Activated T-helper 2 cell treated with anti-CD3 and anti-CD28 coated beads, Interferon-gamma antibody, Interleukin-2, Interleukin-4, amounts not matched to agents 10 μg/mL and 5 μg/mL and 100 μg/mL, durations not matched to agents 14 hours and 24 hours and 36 hours (primary cell): Measurements from ENCODE around the gene CSKMT. TPM values are rescaled to one million over a fixed set of nuclear protein-coding genes. Genes with fewer than 3 reads are reported as not detected.

ENCODE experiments used
- DNase-seq: peaks from one replicate; pipeline ENCODE4 v3.0.0; 2021; ENCODE audit warnings: low spot score
- H3K27ac Mint-ChIP-seq: one replicate; pipeline ENCODE4 v1.8.0; 2021; ENCODE audit warnings: mixed read lengths
- H3K27me3 Mint-ChIP-seq: one replicate; pipeline ENCODE4 v1.8.0; 2021; ENCODE audit warnings: low read depth, mixed read lengths
- H3K36me3 Mint-ChIP-seq: one replicate; pipeline ENCODE4 v1.8.0; 2021; ENCODE audit warnings: low read depth, mixed read lengths
- H3K4me1 Mint-ChIP-seq: one replicate; pipeline ENCODE4 v1.8.0; 2021; ENCODE audit warnings: low read depth, mixed read lengths
- H3K4me3 Mint-ChIP-seq: one replicate; pipeline ENCODE4 v1.8.0; 2021; ENCODE audit warnings: low read depth, mild to moderate bottlenecking, moderate library complexity, mixed read lengths
- H3K9me3 Mint-ChIP-seq: one replicate; pipeline ENCODE4 v1.8.0; 2021; ENCODE audit warnings: mixed read lengths
- intact Hi-C: fragments of 100-400 bp; cut with micrococcal nuclease; formaldehyde crosslinking; loops from one replicate; pipeline ENCODE4 v1.15.1; 2023
- total RNA-seq: library from RNA; stranded (reverse); gene quantifications from 2 replicates; pipeline ENCODE4 v1.2.3, GENCODE V29; 2022

CSKMT gene
- total RNA-seq, 1 donor from 2014 or later, result 47.2 TPM

GRCh38 chr11:62716206-62716605 lies 51.1 kb downstream of the CSKMT start:
- Mint-ChIP-seq H3K27me3 (no peaks in the 10 kb centered on the region), H3K9me3 (no peaks in the 10 kb centered on the region), H3K27ac (peak overlapping the region; percentile 5), H3K4me3 (no peak overlapping the region), H3K36me3 (peaks cover 91% of the 10 kb centered on the region), H3K4me1 (peaks cover 57% of the 10 kb centered on the region)
- no peak for DNase-seq
- intact Hi-C loops, result no loop called here

GRCh38 chr11:62716816-62717215 lies 51.7 kb downstream of the CSKMT start:
- Mint-ChIP-seq H3K4me1 (peaks cover 62% of the 10 kb centered on the region), H3K36me3 (peaks cover 92% of the 10 kb centered on the region)

More at GRCh38 chr11:62716816-62717215, 51.7 kb downstream of the CSKMT start:
- Mint-ChIP-seq H3K27ac (no peak overlapping the region), H3K9me3 (no peaks in the 10 kb centered on the region), H3K4me3 (no peak overlapping the region), H3K27me3 (no peaks in the 10 kb centered on the region)
- no peak for DNase-seq
- intact Hi-C loops, result no loop called here

Other genes with a start within 250 kb of the CSKMT start
- gene SCGB1A1, start 246.3 kb upstream of the CSKMT start, total RNA-seq, result not detected in 2 replicates
- gene AHNAK, start 118.5 kb upstream of the CSKMT start, total RNA-seq, result 105 and 108 TPM in 2 replicates
- gene EEF1G, start 91.4 kb upstream of the CSKMT start, total RNA-seq, result 1,369 and 1,395 TPM in 2 replicates
- gene TUT1, start 73.8 kb upstream of the CSKMT start, total RNA-seq, result 29.9 and 41.7 TPM in 2 replicates
- gene MTA2, start 63.4 kb upstream of the CSKMT start, total RNA-seq, result 201 and 215 TPM in 2 replicates
- gene EML3, start 52.5 kb upstream of the CSKMT start, total RNA-seq, result 144 and 146 TPM in 2 replicates
- 1.4 and 2.8 TPM in 2 replicates for gene ROM1, start 52.1 kb upstream of the CSKMT start, total RNA-seq
- 70.0 and 81.4 TPM in 2 replicates for gene B3GAT3, start 43.3 kb upstream of the CSKMT start, total RNA-seq
- 274 and 279 TPM in 2 replicates for gene GANAB, start 18.7 kb upstream of the CSKMT start, total RNA-seq
- gene INTS5, start 12.0 kb upstream of the CSKMT start, total RNA-seq, result 35.2 and 35.7 TPM in 2 replicates
- gene C11orf98, start 102 bp upstream of the CSKMT start, total RNA-seq, result 118 and 130 TPM in 2 replicates
- gene UQCC3, start 6.4 kb downstream of the CSKMT start, total RNA-seq, result 8.0 and 9.5 TPM in 2 replicates
- 21.4 and 21.7 TPM in 2 replicates for gene LBHD1, start 7.0 kb downstream of the CSKMT start, total RNA-seq
- gene UBXN1, start 13.8 kb downstream of the CSKMT start, total RNA-seq, result 119 and 127 TPM in 2 replicates
- 0.18 and 0.23 TPM in 2 replicates for gene LRRN4CL, start 24.2 kb downstream of the CSKMT start, total RNA-seq
- gene BSCL2, start 42.1 kb downstream of the CSKMT start, total RNA-seq, result 28.7 and 32.8 TPM in 2 replicates
- not detected in 2 replicates for gene GNG3, start 42.4 kb downstream of the CSKMT start, total RNA-seq
- gene HNRNPUL2, start 62.1 kb downstream of the CSKMT start, total RNA-seq, result 62.6 and 63.5 TPM in 2 replicates
- 35.4 and 39.4 TPM in 2 replicates for gene TTC9C, start 63.2 kb downstream of the CSKMT start, total RNA-seq
- 7.3 and 9.3 TPM in 2 replicates for gene ZBTB3, start 88.8 kb downstream of the CSKMT start, total RNA-seq
- 122 and 128 TPM in 2 replicates for gene POLR2G, start 96.3 kb downstream of the CSKMT start, total RNA-seq
- gene TAF6L, start 106.1 kb downstream of the CSKMT start, total RNA-seq, result 17.6 and 21.0 TPM in 2 replicates
- 34.6 and 35.9 TPM in 2 replicates for gene TMEM179B, start 122.1 kb downstream of the CSKMT start, total RNA-seq
- 13.4 and 14.0 TPM in 2 replicates for gene TMEM223, start 126.7 kb downstream of the CSKMT start, total RNA-seq
- gene NXF1, start 140.1 kb downstream of the CSKMT start, total RNA-seq, result 134 and 139 TPM in 2 replicates
- gene STX5, start 166.7 kb downstream of the CSKMT start, total RNA-seq, result 37.4 and 41.9 TPM in 2 replicates
- 1.2 TPM in 1 of 2 replicates, not detected in the other for gene TEX54, start 167.5 kb downstream of the CSKMT start, total RNA-seq
- 109 and 112 TPM in 2 replicates for gene WDR74, start 174.3 kb downstream of the CSKMT start, total RNA-seq
- gene SLC3A2, start 215.6 kb downstream of the CSKMT start, total RNA-seq, result 245 and 286 TPM in 2 replicates